Mesothelial cell of epicardium (in vitro differentiated cells): ENCODE measurements around the gene MESP1. TPM values are rescaled to one million over a fixed set of nuclear protein-coding genes. Genes with fewer than 3 reads are reported as not detected.

Experiments used
- DNase-seq, 2 experiments: peaks; one replicate each; pipeline ENCODE4 v3.0.0; 2021; ENCODE audit warnings: low spot score in 2 of 2; ENCODE audit not compliant: unreplicated experiment in 2 of 2
- H3K27ac Mint-ChIP-seq: 2 replicates; pipeline ENCODE4 v1.8.0; 2021; ENCODE audit warnings: mixed read lengths
- H3K27me3 Mint-ChIP-seq: 2 replicates; pipeline ENCODE4 v1.8.0; 2021; ENCODE audit warnings: low read depth, mixed read lengths
- H3K36me3 Mint-ChIP-seq: 2 replicates; pipeline ENCODE4 v1.8.0; 2021; ENCODE audit warnings: mixed read lengths
- H3K4me1 Mint-ChIP-seq: 2 replicates; pipeline ENCODE4 v1.8.0; 2021; ENCODE audit warnings: mixed read lengths
- H3K4me3 Mint-ChIP-seq: 2 replicates; pipeline ENCODE4 v1.8.0; 2021; ENCODE audit warnings: mild to moderate bottlenecking, moderate library complexity, mixed read lengths
- H3K9me3 Mint-ChIP-seq: 2 replicates; pipeline ENCODE4 v1.8.0; 2021; ENCODE audit warnings: mixed read lengths
- total RNA-seq: library from RNA; stranded (reverse); gene quantifications from 3 replicates; pipeline ENCODE4 v1.2.1, GENCODE V29; 2021
- TF ChIP-seq, protein P1 (sequence below): fragments of 200-600 bp; sonication (generic); IDR thresholded peaks from one replicate; pipeline ENCODE4 v1.5.0; 2021; ENCODE audit warnings: antibody characterized with exemption; ENCODE audit not compliant: unreplicated experiment

Gene MESP1, protein sequence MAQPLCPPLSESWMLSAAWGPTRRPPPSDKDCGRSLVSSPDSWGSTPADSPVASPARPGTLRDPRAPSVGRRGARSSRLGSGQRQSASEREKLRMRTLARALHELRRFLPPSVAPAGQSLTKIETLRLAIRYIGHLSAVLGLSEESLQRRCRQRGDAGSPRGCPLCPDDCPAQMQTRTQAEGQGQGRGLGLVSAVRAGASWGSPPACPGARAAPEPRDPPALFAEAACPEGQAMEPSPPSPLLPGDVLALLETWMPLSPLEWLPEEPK
- total RNA-seq, result 0.18 to 0.89 TPM in 2 of 3 replicates, not detected in the other

DNA sequence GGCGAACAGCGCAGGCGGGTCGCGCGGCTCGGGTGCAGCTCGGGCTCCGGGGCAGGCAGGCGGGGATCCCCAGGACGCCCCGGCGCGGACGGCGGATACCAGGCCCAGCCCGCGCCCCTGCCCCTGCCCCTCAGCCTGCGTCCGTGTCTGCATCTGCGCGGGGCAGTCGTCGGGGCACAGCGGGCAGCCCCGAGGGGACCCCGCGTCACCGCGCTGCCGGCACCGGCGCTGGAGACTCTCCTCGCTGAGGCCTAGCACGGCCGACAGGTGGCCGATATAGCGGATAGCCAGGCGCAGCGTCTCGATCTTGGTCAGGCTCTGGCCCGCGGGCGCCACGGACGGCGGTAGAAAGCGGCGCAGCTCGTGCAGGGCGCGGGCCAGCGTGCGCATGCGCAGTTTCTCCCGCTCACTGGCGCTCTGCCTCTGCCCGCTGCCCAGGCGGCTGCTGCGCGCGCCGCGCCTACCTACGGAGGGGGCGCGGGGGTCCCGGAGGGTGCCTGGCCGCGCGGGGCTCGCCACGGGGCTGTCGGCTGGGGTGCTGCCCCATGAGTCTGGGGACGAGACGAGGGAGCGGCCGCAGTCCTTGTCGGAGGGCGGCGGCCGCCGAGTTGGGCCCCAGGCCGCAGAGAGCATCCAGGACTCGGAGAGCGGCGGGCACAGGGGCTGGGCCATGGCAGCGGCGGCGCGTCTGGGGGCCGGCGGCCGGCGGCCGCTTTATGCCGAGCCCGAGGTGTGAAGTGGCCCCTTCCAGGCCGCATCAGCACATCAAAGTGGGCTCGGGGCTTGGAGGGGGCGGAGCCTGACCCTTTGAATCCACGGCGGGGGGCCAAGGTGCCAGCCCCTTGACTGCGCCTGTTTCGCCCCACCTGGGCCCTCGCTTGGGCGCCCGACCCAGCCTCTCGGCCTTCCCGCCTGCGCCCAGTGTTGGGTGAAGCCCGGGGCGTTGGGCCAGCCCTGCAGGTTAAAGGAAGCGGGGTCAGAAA lies at the start of gene MESP1:
Gene MESP1 (minus strand): TSS at position 690 of the 983 bp plus-strand sequence. CDS start 18 bp downstream, at position 672.
- TF ChIP-seq, protein P1, sequence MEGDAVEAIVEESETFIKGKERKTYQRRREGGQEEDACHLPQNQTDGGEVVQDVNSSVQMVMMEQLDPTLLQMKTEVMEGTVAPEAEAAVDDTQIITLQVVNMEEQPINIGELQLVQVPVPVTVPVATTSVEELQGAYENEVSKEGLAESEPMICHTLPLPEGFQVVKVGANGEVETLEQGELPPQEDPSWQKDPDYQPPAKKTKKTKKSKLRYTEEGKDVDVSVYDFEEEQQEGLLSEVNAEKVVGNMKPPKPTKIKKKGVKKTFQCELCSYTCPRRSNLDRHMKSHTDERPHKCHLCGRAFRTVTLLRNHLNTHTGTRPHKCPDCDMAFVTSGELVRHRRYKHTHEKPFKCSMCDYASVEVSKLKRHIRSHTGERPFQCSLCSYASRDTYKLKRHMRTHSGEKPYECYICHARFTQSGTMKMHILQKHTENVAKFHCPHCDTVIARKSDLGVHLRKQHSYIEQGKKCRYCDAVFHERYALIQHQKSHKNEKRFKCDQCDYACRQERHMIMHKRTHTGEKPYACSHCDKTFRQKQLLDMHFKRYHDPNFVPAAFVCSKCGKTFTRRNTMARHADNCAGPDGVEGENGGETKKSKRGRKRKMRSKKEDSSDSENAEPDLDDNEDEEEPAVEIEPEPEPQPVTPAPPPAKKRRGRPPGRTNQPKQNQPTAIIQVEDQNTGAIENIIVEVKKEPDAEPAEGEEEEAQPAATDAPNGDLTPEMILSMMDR, result peak; percentile 81
- Mint-ChIP-seq H3K27me3 (peaks cover 2% of the 10 kb centered on the region), H3K4me1 (peaks cover 8% of the 10 kb centered on the region), H3K9me3 (no peaks in the 10 kb centered on the region), H3K36me3 (no peaks in the 10 kb centered on the region), H3K27ac (no peak within 1 kb of the TSS), H3K4me3 (peak within 1 kb of the TSS; percentile 65)
- peak; percentile 93 to 96 for DNase-seq

DNA sequence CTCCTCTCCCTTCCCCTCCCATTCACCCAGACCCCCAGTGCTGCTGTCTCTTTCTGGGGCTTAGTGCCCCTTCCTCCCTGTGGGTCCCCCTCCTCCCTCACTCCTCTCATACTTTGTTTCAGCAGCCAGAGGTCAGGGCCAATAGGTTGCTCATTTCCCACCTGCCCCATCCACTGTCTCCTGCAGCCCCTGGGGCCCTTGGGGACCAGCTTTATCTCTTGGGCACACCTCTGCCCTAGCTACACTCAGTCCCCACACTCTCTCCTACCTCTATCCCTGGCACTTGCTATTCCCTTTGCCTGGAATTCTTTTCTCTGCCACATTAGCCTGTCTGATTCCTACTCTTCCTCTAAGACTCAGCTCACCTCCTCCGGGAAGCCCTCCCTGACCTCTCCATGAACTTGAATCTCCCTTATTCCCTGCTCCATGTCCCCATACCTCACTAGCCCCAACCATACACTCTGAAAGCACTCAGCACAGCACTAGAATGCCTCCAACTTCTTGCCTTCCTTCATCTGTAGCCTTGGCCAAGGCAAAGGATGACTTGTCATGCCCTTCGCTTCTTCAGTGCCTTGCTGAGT lies 49.0 kb upstream of the MESP1 start:
- H3K36me3 Mint-ChIP-seq, result peaks cover 1% of the 10 kb centered on the region
- TF ChIP-seq, protein P1, result no peak
- peaks cover 3% of the 10 kb centered on the region for H3K9me3 Mint-ChIP-seq
- H3K27me3 Mint-ChIP-seq, result no peaks in the 10 kb centered on the region
- H3K4me1 Mint-ChIP-seq, result peaks cover 7% of the 10 kb centered on the region
- H3K4me3 Mint-ChIP-seq, result no peak overlapping the region
- no peak for DNase-seq
- no peak overlapping the region for H3K27ac Mint-ChIP-seq

DNA sequence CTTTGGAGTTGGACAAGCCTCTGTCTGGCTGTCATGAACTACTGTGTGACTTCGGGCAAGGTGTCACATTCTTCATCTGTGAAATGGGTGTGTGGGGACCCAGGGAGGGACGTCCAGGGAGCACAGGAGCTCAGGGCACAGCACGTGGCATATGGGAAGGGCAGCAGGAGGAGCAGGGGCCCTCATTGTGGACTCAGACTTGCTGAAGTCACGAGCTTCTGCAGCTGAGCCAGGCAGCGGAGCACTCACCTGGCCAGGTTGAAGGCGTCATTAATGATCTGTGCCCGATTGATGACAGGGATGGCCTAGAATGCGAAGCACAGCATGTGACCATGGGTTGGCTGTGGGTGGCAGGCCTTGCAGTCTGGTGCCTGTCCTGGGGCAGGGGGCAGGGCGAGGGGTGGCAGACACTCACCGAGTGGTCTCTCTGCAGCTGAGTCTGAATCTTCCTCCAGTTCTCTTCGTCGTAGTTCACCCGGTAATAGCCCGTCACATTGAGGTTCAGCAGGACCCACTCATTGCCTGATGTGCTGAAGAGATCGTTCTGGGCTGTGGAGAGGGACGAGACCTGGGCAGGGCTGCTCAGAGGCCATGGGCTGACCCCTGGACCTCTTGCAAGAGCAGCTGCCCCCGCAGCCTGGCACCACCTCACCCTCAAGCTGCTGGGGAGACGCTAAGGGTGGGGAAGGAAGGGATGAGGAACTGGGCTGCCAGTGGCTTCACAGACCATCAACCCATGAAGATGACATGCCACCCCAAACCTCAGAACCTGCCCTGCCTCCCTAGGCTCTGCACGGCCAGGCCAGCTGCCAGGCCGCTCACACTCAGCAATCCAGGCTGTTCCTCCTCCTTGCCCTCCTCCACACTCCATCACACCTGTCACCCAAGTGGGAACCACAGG lies 48.2 kb upstream of the MESP1 start:
- DNase-seq, result no peak
- TF ChIP-seq, protein P1, result no peak
- Mint-ChIP-seq H3K27me3 (no peaks in the 10 kb centered on the region), H3K36me3 (peaks cover 1% of the 10 kb centered on the region), H3K4me3 (no peak overlapping the region), H3K4me1 (peaks cover 12% of the 10 kb centered on the region), H3K27ac (no peak overlapping the region), H3K9me3 (peaks cover 3% of the 10 kb centered on the region)

DNA sequence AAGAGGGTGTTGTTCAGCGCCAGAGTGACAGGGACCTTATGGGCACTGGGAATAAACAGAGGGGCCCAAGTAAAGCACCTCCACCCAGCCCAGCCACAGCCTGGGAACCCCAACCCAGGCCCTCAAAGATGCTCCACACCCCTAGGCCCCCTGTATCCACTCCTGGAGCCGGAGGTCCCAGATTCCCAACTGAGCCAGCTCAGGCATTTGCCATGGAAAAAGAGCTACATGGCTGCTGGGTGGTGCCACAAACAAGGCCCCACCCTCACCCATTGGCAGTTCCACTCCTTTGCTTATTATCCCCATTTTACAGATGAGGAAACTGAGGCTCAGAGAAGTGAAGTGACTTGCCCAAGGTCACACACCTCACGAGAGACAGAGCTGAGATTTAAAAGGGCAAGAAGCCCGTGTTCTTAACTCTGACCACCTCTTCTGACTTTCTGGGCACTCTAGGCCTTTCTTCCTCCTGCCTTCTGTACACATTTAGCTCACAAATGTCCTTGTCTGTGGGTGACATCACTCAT lies 46.7 kb upstream of the MESP1 start:
- DNase-seq, result no peak
- Mint-ChIP-seq H3K27me3 (no peaks in the 10 kb centered on the region), H3K27ac (no peak overlapping the region), H3K4me1 (peaks cover 12% of the 10 kb centered on the region), H3K36me3 (peaks cover 1% of the 10 kb centered on the region), H3K4me3 (no peak overlapping the region), H3K9me3 (peaks cover 3% of the 10 kb centered on the region)
- TF ChIP-seq, protein P1, result no peak

DNA sequence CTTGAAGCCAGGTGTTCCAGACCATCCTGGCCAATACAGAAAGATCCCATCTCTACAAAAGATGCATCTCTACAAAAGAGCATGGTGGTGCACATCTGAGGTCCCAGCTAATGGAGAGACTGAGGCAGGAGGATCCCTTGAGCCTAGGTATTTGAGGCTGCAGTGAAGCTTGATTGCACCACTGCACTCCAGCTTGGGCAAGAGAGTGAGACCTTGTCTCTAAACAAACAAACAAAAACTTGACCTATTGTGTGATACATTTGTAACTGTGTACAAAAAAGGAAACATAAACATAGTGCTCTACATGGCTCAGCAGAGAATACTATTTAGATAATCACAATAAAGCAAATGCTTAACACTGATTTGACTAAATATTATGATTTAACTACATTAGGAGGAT lies 44.9 kb upstream of the MESP1 start:
- Mint-ChIP-seq H3K9me3 (peaks cover 3% of the 10 kb centered on the region), H3K4me3 (no peak overlapping the region), H3K36me3 (peaks cover 1% of the 10 kb centered on the region), H3K27ac (no peak overlapping the region), H3K27me3 (no peaks in the 10 kb centered on the region), H3K4me1 (peaks cover 12% of the 10 kb centered on the region)
- TF ChIP-seq, protein P1, result no peak
- DNase-seq, result no peak
